Measurements from ENCODE around the gene SMYD5. TPM values are rescaled to one million over a fixed set of nuclear protein-coding genes. Genes with fewer than 3 reads are reported as not detected.

SMYD5 gene
- total RNA-seq, 4 donors from 2014 or later, result 5.6 to 22.1 (median 17.6) TPM

- TF ChIP-seq CTCF (IDR thresholded peaks at IDR 0.05) (no peak), POLR2A (IDR thresholded peaks at IDR 0.05) (no peak)
- H3K4me1 ChIP-seq, result peaks cover 17 to 32% (median 21%) of the 10 kb centered on the region in 3 donors
- no peaks in the 10 kb centered on the region for H3K36me3 ChIP-seq
- WGBS, 2 donors, result 78 to 80% methylated on average over 2 to 10 of the region's 10 CpGs
- no peak overlapping the region for H3K4me3 ChIP-seq
- intact Hi-C loops (cut with DNase I), result loop anchor here (10.0 kb wide), 1 partner anchor 279 kb away; no protein-coding TSS in a partner anchor
- no peak overlapping the region for H3K27ac ChIP-seq
- DNase-seq, result no peak
- peaks cover 0 to 70% (median 2%) of the 10 kb centered on the region in 4 donors for H3K27me3 ChIP-seq
- H3K9me3 ChIP-seq, result no peaks in the 10 kb centered on the region
Observed at GRCh38 chr2:73174244-73174643, 39.8 kb upstream of the SMYD5 start.

GRCh38 chr2:73174941-73175662 is 38.9 kb upstream of the SMYD5 start:
- Histone ChIP-seq H3K36me3 (no peaks in the 10 kb centered on the region), H3K9me3 (no peaks in the 10 kb centered on the region), H3K27me3 (peaks cover 0 to 74% (median 2%) of the 10 kb centered on the region in 4 donors), H3K4me1 (peaks cover 17 to 32% (median 21%) of the 10 kb centered on the region in 3 donors), H3K27ac (peak overlapping the region in 2 of 4 donors; percentile 85 to 90), H3K4me3 (peak overlapping the region; percentile 25 to 73 (median 58))
- no peak for TF ChIP-seq CTCF (IDR thresholded peaks at IDR 0.05)
- no peak for TF ChIP-seq POLR2A (IDR thresholded peaks at IDR 0.05)
- DNase-seq, result no peak
- intact Hi-C loops (cut with DNase I), result loop anchor here (10.0 kb wide), 1 partner anchor 280 kb away; no protein-coding TSS in a partner anchor
- 42 to 88% methylated on average over 4 to 15 of the region's 25 CpGs for WGBS, 2 donors

GRCh38 chr2:73175663-73176204 is 38.3 kb upstream of the SMYD5 start:
- H3K4me3 ChIP-seq, result peak overlapping the region; percentile 25 to 73 (median 58)
- no peak for TF ChIP-seq CTCF (IDR thresholded peaks at IDR 0.05)
- TF ChIP-seq POLR2A (IDR thresholded peaks at IDR 0.05), result no peak
- intact Hi-C loops (cut with DNase I), result loop anchor here (10.0 kb wide), 1 partner anchor 281 kb away; no protein-coding TSS in a partner anchor
- peak overlapping the region in 3 of 4 donors; percentile 77 to 90 (median 85) for H3K27ac ChIP-seq
- no peaks in the 10 kb centered on the region for H3K36me3 ChIP-seq
- H3K4me1 ChIP-seq, result peaks cover 17 to 32% (median 21%) of the 10 kb centered on the region in 3 donors
- no peaks in the 10 kb centered on the region for H3K9me3 ChIP-seq
- 0% methylated on average over 4 of the region's 59 CpGs; no CpG with 5 or more reads in 1 of the 2 donors for WGBS, 2 donors
- peaks cover 0 to 81% (median 2%) of the 10 kb centered on the region in 4 donors for H3K27me3 ChIP-seq
- DNase-seq, result no peak

- H3K4me1 ChIP-seq, result peaks cover 17 to 32% (median 21%) of the 10 kb centered on the region in 3 donors
- DNase-seq, result no peak
- H3K27ac ChIP-seq, result peak overlapping the region; percentile 35 to 90 (median 81)
- peaks cover 0 to 81% (median 2%) of the 10 kb centered on the region in 4 donors for H3K27me3 ChIP-seq
- intact Hi-C loops (cut with DNase I), result loop anchor here (10.0 kb wide), 1 partner anchor 282 kb away; no protein-coding TSS in a partner anchor
- WGBS, 2 donors, result 0 to 16% methylated on average over 2 to 8 of the region's 31 CpGs
- H3K36me3 ChIP-seq, result no peaks in the 10 kb centered on the region
- H3K9me3 ChIP-seq, result no peaks in the 10 kb centered on the region
- peak overlapping the region; percentile 29 to 73 (median 58) for H3K4me3 ChIP-seq
- TF ChIP-seq POLR2A (IDR thresholded peaks at IDR 0.05) (no peak), CTCF (IDR thresholded peaks at IDR 0.05) (no peak)
Observed at GRCh38 chr2:73176205-73176880, 37.7 kb upstream of the SMYD5 start.
